HEK293 (cell line): ENCODE results near the gene ZNF385C.
A peak's percentile ranks its signal among the peaks of the same experiment; 100 is the strongest.

Source experiments
- CTCF ChIA-PET: fragments of 350-600 bp; formaldehyde crosslinking; extraction: SDS; loops from one replicate; lab custom pipeline; 2021; ENCODE audit warnings: antibody characterized with exemption; lab: Yijun Ruan, JAX
- POLR2A ChIA-PET: fragments of 300-600 bp; formaldehyde crosslinking; extraction: SDS; loops from one replicate; lab custom pipeline; 2020; ENCODE audit warnings: antibody characterized with exemption, inconsistent platforms; lab: Yijun Ruan, JAX
- H3K27ac ChIP-seq: fragments of 200-500 bp; sonication (Bioruptor generic); 2 replicates; pipeline ENCODE4 v1.5.1; 2014; ENCODE audit warnings: low read depth, low read length, control low read depth, inconsistent platforms; ENCODE audit errors: extremely low read depth
- H3K36me3 ChIP-seq, 2 experiments: fragments of 200-500 bp in 1 of 2; sonication (Bioruptor generic) in 1 of 2; 1 replicate in 1 of 2; 2 replicates in 1 of 2; pipeline ENCODE4 v1.5.1; 2014 to 2017; ENCODE audit warnings: inconsistent platforms in 2 of 2, low read length in 2 of 2; ENCODE audit not compliant: control insufficient read depth in 2 of 2, insufficient read depth in 1 of 2
- H3K4me1 ChIP-seq: fragments of 200-500 bp; sonication (Bioruptor generic); 2 replicates; pipeline ENCODE4 v1.5.1; 2014; ENCODE audit warnings: mild to moderate bottlenecking, low read length, inconsistent platforms; ENCODE audit not compliant: control insufficient read depth, insufficient read depth
- H3K4me3 ChIP-seq: 2 replicates; pipeline ENCODE4 v1.5.1; 2011; ENCODE audit warnings: low read depth, mild to moderate bottlenecking, control low read depth, low read length, moderate library complexity
- H3K9me3 ChIP-seq: fragments of 200-500 bp; sonication (Bioruptor generic); 2 replicates; pipeline ENCODE4 v1.5.1; 2014; ENCODE audit warnings: low read depth, low read length, inconsistent platforms; ENCODE audit not compliant: control insufficient read depth, insufficient read depth
- GLIS2 ChIP-seq: fragments of 450-650 bp; formaldehyde crosslinking; IDR thresholded peaks from 2 replicates; pipeline ENCODE4 v1.5.1; 2016; ENCODE audit warnings: missing biosample characterization, missing genetic modification characterization
- KLF1 ChIP-seq: fragments of 450-650 bp; formaldehyde crosslinking; IDR thresholded peaks from 2 replicates; pipeline ENCODE4 v1.5.1; 2016; ENCODE audit warnings: missing biosample characterization, missing genetic modification characterization
- KLF10 ChIP-seq: fragments of 450-650 bp; IDR thresholded peaks from 2 replicates; pipeline ENCODE4 v1.5.1; 2018; ENCODE audit warnings: missing biosample characterization, mild to moderate bottlenecking, missing genetic modification characterization
- SP7 ChIP-seq: fragments of 450-650 bp; formaldehyde crosslinking; IDR thresholded peaks from 2 replicates; pipeline ENCODE4 v1.5.1; 2016; ENCODE audit warnings: missing biosample characterization, missing genetic modification characterization
- YY1 ChIP-seq: fragments of 450-650 bp; formaldehyde crosslinking; IDR thresholded peaks from 2 replicates; pipeline ENCODE4 v1.5.1; 2018; ENCODE audit warnings: missing biosample characterization, missing genetic modification characterization
- ZBTB8A ChIP-seq: fragments of 450-650 bp; formaldehyde crosslinking; IDR thresholded peaks from 2 replicates; pipeline ENCODE4 v1.5.1; 2016; ENCODE audit warnings: missing biosample characterization, missing genetic modification characterization
- ZIC2 ChIP-seq: fragments of 450-650 bp; formaldehyde crosslinking; IDR thresholded peaks from 2 replicates; pipeline ENCODE4 v1.5.1; 2016; ENCODE audit warnings: missing biosample characterization, missing genetic modification characterization
- ZNF133 ChIP-seq: fragments of 450-650 bp; formaldehyde crosslinking; IDR thresholded peaks from 2 replicates; pipeline ENCODE4 v1.5.1; 2016; ENCODE audit warnings: missing biosample characterization, missing genetic modification characterization
- ZNF146 ChIP-seq: fragments of 450-650 bp; formaldehyde crosslinking; IDR thresholded peaks from 2 replicates; pipeline ENCODE4 v1.5.1; 2016; ENCODE audit warnings: missing biosample characterization, missing genetic modification characterization
- ZNF2 ChIP-seq: fragments of 450-650 bp; formaldehyde crosslinking; IDR thresholded peaks from 2 replicates; pipeline ENCODE4 v1.5.1; 2016; ENCODE audit warnings: missing biosample characterization, missing genetic modification characterization
- ZNF274 ChIP-seq, 2 experiments: fragments of 200-500 bp in 1 of 2; fragments of 450-650 bp in 1 of 2; sonication (Bioruptor generic) in 1 of 2; formaldehyde crosslinking in 1 of 2; IDR thresholded peaks; 2 replicates each; pipeline versions ENCODE4 v1.5.1 to v1.6.1; 2014 to 2016; ENCODE audit warnings: borderline replicate concordance in 1 of 2, inconsistent platforms in 1 of 2, low read length in 1 of 2, missing biosample characterization in 1 of 2, missing genetic modification characterization in 1 of 2
- ZNF449 ChIP-seq: fragments of 450-650 bp; formaldehyde crosslinking; IDR thresholded peaks from 2 replicates; pipeline ENCODE4 v1.5.1; 2017; ENCODE audit warnings: missing biosample characterization, mild to moderate bottlenecking, missing genetic modification characterization, moderate library complexity
- ZNF473 ChIP-seq: fragments of 450-650 bp; formaldehyde crosslinking; IDR thresholded peaks from 2 replicates; pipeline ENCODE4 v1.5.1; 2017; ENCODE audit warnings: missing biosample characterization, missing genetic modification characterization
- ZNF600 ChIP-seq: fragments of 450-650 bp; formaldehyde crosslinking; IDR thresholded peaks from 2 replicates; pipeline ENCODE4 v1.5.1; 2016; ENCODE audit warnings: missing biosample characterization, missing genetic modification characterization
- ZNF654 ChIP-seq: fragments of 450-650 bp; formaldehyde crosslinking; IDR thresholded peaks from 2 replicates; pipeline ENCODE4 v1.5.1; 2016; ENCODE audit warnings: low read depth, missing biosample characterization, missing genetic modification characterization
- ZNF701 ChIP-seq: fragments of 450-650 bp; formaldehyde crosslinking; IDR thresholded peaks from 2 replicates; pipeline ENCODE4 v1.5.1; 2016; ENCODE audit warnings: missing biosample characterization, missing genetic modification characterization
- TF ChIP-seq, protein P1 (sequence below): fragments of 450-650 bp; formaldehyde crosslinking; IDR thresholded peaks from 2 replicates; pipeline ENCODE4 v1.5.1; 2016; ENCODE audit warnings: missing biosample characterization, missing genetic modification characterization, borderline replicate concordance
- TF ChIP-seq, protein P2 (sequence below): fragments of 450-650 bp; formaldehyde crosslinking; IDR thresholded peaks from 2 replicates; pipeline ENCODE4 v1.5.1; 2016; ENCODE audit warnings: missing biosample characterization, missing genetic modification characterization
- TF ChIP-seq, protein P3 (sequence below): fragments of 450-650 bp; formaldehyde crosslinking; IDR thresholded peaks from 2 replicates; pipeline ENCODE4 v1.5.1; 2017; ENCODE audit warnings: missing biosample characterization, missing genetic modification characterization
- TF ChIP-seq, protein P4 (sequence below): fragments of 450-650 bp; formaldehyde crosslinking; IDR thresholded peaks from 2 replicates; pipeline ENCODE4 v1.5.1; 2016; ENCODE audit warnings: missing biosample characterization, missing genetic modification characterization
- TF ChIP-seq, protein P5 (sequence below): fragments of 450-650 bp; formaldehyde crosslinking; IDR thresholded peaks from 2 replicates; pipeline ENCODE4 v1.5.1; 2016; ENCODE audit warnings: missing biosample characterization, missing genetic modification characterization, low read depth

The ZNF385C gene

GRCh38 chr17:42068979-42069378 is 29.3 kb downstream of the ZNF385C start (continued):
- TF ChIP-seq ZNF133 (tag by site-specific recombination): no peak
- TF ChIP-seq ZNF701: no peak
- TF ChIP-seq, protein P1, sequence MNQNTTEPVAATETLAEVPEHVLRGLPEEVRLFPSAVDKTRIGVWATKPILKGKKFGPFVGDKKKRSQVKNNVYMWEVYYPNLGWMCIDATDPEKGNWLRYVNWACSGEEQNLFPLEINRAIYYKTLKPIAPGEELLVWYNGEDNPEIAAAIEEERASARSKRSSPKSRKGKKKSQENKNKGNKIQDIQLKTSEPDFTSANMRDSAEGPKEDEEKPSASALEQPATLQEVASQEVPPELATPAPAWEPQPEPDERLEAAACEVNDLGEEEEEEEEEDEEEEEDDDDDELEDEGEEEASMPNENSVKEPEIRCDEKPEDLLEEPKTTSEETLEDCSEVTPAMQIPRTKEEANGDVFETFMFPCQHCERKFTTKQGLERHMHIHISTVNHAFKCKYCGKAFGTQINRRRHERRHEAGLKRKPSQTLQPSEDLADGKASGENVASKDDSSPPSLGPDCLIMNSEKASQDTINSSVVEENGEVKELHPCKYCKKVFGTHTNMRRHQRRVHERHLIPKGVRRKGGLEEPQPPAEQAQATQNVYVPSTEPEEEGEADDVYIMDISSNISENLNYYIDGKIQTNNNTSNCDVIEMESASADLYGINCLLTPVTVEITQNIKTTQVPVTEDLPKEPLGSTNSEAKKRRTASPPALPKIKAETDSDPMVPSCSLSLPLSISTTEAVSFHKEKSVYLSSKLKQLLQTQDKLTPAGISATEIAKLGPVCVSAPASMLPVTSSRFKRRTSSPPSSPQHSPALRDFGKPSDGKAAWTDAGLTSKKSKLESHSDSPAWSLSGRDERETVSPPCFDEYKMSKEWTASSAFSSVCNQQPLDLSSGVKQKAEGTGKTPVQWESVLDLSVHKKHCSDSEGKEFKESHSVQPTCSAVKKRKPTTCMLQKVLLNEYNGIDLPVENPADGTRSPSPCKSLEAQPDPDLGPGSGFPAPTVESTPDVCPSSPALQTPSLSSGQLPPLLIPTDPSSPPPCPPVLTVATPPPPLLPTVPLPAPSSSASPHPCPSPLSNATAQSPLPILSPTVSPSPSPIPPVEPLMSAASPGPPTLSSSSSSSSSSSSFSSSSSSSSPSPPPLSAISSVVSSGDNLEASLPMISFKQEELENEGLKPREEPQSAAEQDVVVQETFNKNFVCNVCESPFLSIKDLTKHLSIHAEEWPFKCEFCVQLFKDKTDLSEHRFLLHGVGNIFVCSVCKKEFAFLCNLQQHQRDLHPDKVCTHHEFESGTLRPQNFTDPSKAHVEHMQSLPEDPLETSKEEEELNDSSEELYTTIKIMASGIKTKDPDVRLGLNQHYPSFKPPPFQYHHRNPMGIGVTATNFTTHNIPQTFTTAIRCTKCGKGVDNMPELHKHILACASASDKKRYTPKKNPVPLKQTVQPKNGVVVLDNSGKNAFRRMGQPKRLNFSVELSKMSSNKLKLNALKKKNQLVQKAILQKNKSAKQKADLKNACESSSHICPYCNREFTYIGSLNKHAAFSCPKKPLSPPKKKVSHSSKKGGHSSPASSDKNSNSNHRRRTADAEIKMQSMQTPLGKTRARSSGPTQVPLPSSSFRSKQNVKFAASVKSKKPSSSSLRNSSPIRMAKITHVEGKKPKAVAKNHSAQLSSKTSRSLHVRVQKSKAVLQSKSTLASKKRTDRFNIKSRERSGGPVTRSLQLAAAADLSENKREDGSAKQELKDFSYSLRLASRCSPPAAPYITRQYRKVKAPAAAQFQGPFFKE (tag by site-specific recombination): no peak

DNA sequence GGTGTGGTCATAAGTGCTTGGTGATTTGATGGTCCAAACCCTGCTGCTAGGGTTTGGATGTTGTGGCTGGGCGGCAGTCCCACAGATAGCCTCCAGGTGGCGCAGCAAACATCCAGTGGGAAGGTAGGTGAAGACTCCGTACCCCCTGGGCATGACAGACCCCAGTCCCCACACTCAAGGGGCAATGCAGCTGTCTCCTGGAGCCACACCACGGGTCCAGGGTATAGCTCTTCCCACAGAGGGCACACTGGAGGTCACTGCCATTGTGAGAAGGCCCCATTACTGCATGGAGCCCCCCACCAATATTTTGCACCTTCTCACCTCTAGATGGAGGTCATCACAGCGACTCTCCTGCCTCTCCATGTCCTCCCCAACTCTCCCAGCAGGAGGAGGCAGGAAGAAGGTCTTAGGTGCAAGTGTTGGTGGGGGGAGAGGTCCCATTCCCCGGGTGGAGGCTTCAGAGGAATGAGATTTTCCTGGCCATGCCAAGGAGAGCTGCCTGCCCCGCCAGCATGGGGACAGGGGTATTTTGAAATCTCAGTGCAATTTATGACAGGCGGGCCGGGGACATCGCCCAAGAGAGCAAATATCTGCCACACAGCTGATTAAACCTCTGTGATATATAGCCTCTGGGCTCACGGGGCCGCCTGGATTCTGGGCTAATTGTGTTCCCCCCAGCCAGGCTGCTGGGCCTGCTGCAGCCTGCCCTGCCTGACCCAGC is 30.7 kb downstream of the ZNF385C start:
- Histone ChIP-seq H3K36me3 (no peaks in the 10 kb centered on the region), H3K9me3 (no peaks in the 10 kb centered on the region), H3K4me3 (no peak overlapping the region), H3K4me1 (no peaks in the 10 kb centered on the region), H3K27ac (no peak overlapping the region)
- ChIA-PET CTCF (interaction anchor here (0.6 to 5.3 kb wide), 43 partner anchors 8 to 1821 kb away, joined by 3 to 132 read pairs (median 5); partner anchors contain the start of genes DHX58, DNAJC7, KAT2A and NKIRAS2), POLR2A (interaction anchor here (0.6 to 0.8 kb wide), 2 partner anchors 34 to 563 kb away, joined by 4 to 5 read pairs; no protein-coding TSS in a partner anchor)
- TF ChIP-seq YY1 (no peak), ZNF146 (tag by site-specific recombination) (no peak), ZNF600 (tag by site-specific recombination) (peak; percentile 75), SP7 (tag by site-specific recombination) (no peak), KLF10 (tag by site-specific recombination) (no peak), ZNF449 (tag by site-specific recombination) (no peak), KLF1 (tag by site-specific recombination) (peak; percentile 97), ZNF274 (IDR thresholded peaks at IDR 0.05; ENCODE audit: low read length) (no peak), ZNF274 (tag by site-specific recombination; IDR thresholded peaks at IDR 0.05; ENCODE audit: borderline replicate concordance) (no peak), ZNF654 (tag by site-specific recombination) (peak; percentile 35), ZNF473 (no peak), ZIC2 (tag by site-specific recombination) (peak; percentile 34; the same call in 1 of the 2 replicates), GLIS2 (tag by site-specific recombination) (peak; percentile 56), ZBTB8A (tag by site-specific recombination) (peak; percentile 27; the same call in 1 of the 2 replicates), ZNF2 (peak; percentile 80)
- TF ChIP-seq, protein P2, sequence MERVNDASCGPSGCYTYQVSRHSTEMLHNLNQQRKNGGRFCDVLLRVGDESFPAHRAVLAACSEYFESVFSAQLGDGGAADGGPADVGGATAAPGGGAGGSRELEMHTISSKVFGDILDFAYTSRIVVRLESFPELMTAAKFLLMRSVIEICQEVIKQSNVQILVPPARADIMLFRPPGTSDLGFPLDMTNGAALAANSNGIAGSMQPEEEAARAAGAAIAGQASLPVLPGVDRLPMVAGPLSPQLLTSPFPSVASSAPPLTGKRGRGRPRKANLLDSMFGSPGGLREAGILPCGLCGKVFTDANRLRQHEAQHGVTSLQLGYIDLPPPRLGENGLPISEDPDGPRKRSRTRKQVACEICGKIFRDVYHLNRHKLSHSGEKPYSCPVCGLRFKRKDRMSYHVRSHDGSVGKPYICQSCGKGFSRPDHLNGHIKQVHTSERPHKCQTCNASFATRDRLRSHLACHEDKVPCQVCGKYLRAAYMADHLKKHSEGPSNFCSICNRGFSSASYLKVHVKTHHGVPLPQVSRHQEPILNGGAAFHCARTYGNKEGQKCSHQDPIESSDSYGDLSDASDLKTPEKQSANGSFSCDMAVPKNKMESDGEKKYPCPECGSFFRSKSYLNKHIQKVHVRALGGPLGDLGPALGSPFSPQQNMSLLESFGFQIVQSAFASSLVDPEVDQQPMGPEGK: peak; percentile 57; the same call in 1 of the 2 replicates
- TF ChIP-seq, protein P3, sequence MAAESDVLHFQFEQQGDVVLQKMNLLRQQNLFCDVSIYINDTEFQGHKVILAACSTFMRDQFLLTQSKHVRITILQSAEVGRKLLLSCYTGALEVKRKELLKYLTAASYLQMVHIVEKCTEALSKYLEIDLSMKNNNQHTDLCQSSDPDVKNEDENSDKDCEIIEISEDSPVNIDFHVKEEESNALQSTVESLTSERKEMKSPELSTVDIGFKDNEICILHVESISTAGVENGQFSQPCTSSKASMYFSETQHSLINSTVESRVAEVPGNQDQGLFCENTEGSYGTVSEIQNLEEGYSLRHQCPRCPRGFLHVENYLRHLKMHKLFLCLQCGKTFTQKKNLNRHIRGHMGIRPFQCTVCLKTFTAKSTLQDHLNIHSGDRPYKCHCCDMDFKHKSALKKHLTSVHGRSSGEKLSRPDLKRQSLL (tag by site-specific recombination): no peak
- TF ChIP-seq, protein P4, sequence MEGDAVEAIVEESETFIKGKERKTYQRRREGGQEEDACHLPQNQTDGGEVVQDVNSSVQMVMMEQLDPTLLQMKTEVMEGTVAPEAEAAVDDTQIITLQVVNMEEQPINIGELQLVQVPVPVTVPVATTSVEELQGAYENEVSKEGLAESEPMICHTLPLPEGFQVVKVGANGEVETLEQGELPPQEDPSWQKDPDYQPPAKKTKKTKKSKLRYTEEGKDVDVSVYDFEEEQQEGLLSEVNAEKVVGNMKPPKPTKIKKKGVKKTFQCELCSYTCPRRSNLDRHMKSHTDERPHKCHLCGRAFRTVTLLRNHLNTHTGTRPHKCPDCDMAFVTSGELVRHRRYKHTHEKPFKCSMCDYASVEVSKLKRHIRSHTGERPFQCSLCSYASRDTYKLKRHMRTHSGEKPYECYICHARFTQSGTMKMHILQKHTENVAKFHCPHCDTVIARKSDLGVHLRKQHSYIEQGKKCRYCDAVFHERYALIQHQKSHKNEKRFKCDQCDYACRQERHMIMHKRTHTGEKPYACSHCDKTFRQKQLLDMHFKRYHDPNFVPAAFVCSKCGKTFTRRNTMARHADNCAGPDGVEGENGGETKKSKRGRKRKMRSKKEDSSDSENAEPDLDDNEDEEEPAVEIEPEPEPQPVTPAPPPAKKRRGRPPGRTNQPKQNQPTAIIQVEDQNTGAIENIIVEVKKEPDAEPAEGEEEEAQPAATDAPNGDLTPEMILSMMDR (tag by site-specific recombination): peak; percentile 99
- TF ChIP-seq, protein P5, sequence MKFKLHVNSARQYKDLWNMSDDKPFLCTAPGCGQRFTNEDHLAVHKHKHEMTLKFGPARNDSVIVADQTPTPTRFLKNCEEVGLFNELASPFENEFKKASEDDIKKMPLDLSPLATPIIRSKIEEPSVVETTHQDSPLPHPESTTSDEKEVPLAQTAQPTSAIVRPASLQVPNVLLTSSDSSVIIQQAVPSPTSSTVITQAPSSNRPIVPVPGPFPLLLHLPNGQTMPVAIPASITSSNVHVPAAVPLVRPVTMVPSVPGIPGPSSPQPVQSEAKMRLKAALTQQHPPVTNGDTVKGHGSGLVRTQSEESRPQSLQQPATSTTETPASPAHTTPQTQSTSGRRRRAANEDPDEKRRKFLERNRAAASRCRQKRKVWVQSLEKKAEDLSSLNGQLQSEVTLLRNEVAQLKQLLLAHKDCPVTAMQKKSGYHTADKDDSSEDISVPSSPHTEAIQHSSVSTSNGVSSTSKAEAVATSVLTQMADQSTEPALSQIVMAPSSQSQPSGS: no peak
